Right renal cortex interstitium (tissue), 3 donors: Measurements from ENCODE around the gene DCLK2. TPM values are rescaled to one million over a fixed set of nuclear protein-coding genes. Genes with fewer than 3 reads are reported as not detected.

Source experiments
- DNase-seq, 3 donors: peaks; one replicate each; pipeline ENCODE4 v3.0.0-alpha.2; 2013; ENCODE audit warnings: low read depth in 3 of 3, low spot score in 2 of 3
- polyA plus RNA-seq, 3 donors: library from polyadenylated mRNA; unstranded; fragments of 120-200 nt; gene quantifications; one replicate each; pipeline ENCODE4 v1.2.1, GENCODE V29; 2013; ENCODE audit not compliant: insufficient read length in 3 of 3

Gene DCLK2
- polyA plus RNA-seq, 3 donors, result 11.1 to 11.5 (median 11.3) TPM

GRCh38 chr4:150256225-150256620 lies 178.0 kb downstream of the DCLK2 start:
- no peak for DNase-seq

- no peak for DNase-seq
Measured at GRCh38 chr4:150256841-150257730, 178.8 kb downstream of the DCLK2 start.

- no peak for DNase-seq
Measured at GRCh38 chr4:150258569-150258968, 180.3 kb downstream of the DCLK2 start.

GRCh38 chr4:150259861-150260567 lies 181.8 kb downstream of the DCLK2 start:
- no peak for DNase-seq

- no peak for DNase-seq
Measured at GRCh38 chr4:150261571-150261970, 183.3 kb downstream of the DCLK2 start.

GRCh38 chr4:150262611-150263010 lies 184.4 kb downstream of the DCLK2 start:
- DNase-seq, result no peak

- no peak for DNase-seq
Measured at GRCh38 chr4:150264595-150265161, 186.4 kb downstream of the DCLK2 start.

- DNase-seq, result no peak
Measured at GRCh38 chr4:150265806-150266205, 187.6 kb downstream of the DCLK2 start.

GRCh38 chr4:150268444-150268843 lies 190.2 kb downstream of the DCLK2 start:
- DNase-seq, result no peak

GRCh38 chr4:150278206-150278605 lies 200.0 kb downstream of the DCLK2 start:
- DNase-seq, result no peak

GRCh38 chr4:150280081-150280895 lies 202.0 kb downstream of the DCLK2 start:
- DNase-seq, result no peak

- DNase-seq, result no peak
Measured at GRCh38 chr4:150280975-150281374, 202.7 kb downstream of the DCLK2 start.

GRCh38 chr4:150283689-150284088 lies 205.4 kb downstream of the DCLK2 start:
- no peak for DNase-seq

GRCh38 chr4:150286656-150287055 lies 208.4 kb downstream of the DCLK2 start:
- DNase-seq, result no peak

- DNase-seq, result no peak
Measured at GRCh38 chr4:150289198-150289597, 211.0 kb downstream of the DCLK2 start.

GRCh38 chr4:150289881-150290280 lies 211.6 kb downstream of the DCLK2 start:
- DNase-seq, result no peak

- DNase-seq, result peak in 2 of 3 donors; percentile 15 to 20
Measured at GRCh38 chr4:150297861-150298474, 219.7 kb downstream of the DCLK2 start.

- no peak for DNase-seq
Measured at GRCh38 chr4:150299816-150300215, 221.6 kb downstream of the DCLK2 start.

- DNase-seq, result no peak
Measured at GRCh38 chr4:150302553-150302952, 224.3 kb downstream of the DCLK2 start.

- DNase-seq, result no peak
Measured at GRCh38 chr4:150305995-150306394, 227.8 kb downstream of the DCLK2 start.
